Measurements from ENCODE around the gene RAB1A. TPM values are rescaled to one million over a fixed set of nuclear protein-coding genes. Genes with fewer than 3 reads are reported as not detected.

Gene RAB1A
- total and polyA plus RNA-seq, 2 of the 13 experiments (the other 11 are each of a cell fraction or from before 2014, with no cell fraction given) = 206 to 226 TPM

- no peaks in the 10 kb centered on the region for H3K9me3 ChIP-seq (ENCODE audit: low read length)
- ATAC-seq = no peak
- peaks cover 79% of the 10 kb centered on the region for H3K4me1 ChIP-seq (ENCODE audit: insufficient read depth, low read length)
- CTCF ChIA-PET (ENCODE audit: low intra/inter-chr PET ratio, low total read pairs) = no interaction called here
- peak overlapping the region; percentile 78 to 88 (median 83); a peak in 5 of 6 replicates for H3K4me3 ChIP-seq (replicated peaks in 1 of 3; ENCODE audit: insufficient read depth in 1 of 3, low read depth in 2 of 3, low read length in 3 of 3)
- H3K79me2 ChIP-seq (ENCODE audit: insufficient read depth, low read length) = peaks cover 54% of the 10 kb centered on the region
- peak overlapping the region; percentile 78 for H3K9ac ChIP-seq (ENCODE audit: insufficient read depth, low read depth, low read length)
- 63% methylated on average over 6 of the region's 6 CpGs for WGBS (ENCODE audit: low lambda C conversion rate)
- FAIRE-seq = peak; percentile 74
- H3K27me3 ChIP-seq (ENCODE audit: control insufficient read depth in 1 of 2, insufficient read depth in 2 of 2, low read length in 2 of 2) = no peaks in the 10 kb centered on the region; a peak in 1 of 5 replicates
- intact Hi-C loops (cut with micrococcal nuclease; ENCODE audit: unreplicated experiment) = loop anchor here (5.0 to 10.0 kb wide), 2 partner anchors 75 to 517 kb away; partner anchors contain the start of gene RAB1A
- no peaks in the 10 kb centered on the region; a peak in 1 of 5 replicates for H3K36me3 ChIP-seq (replicated peaks in 1 of 2; ENCODE audit: control insufficient read depth in 1 of 2, insufficient read depth in 2 of 2, low read length in 2 of 2)
- H3K4me2 ChIP-seq (ENCODE audit: low read depth, low read length) = peak overlapping the region; percentile 99
- POLR2A ChIA-PET = interaction anchor here (0.5 to 3.5 kb wide), 11 partner anchors 10 to 460 kb away, joined by 3 to 62 read pairs (median 11); partner anchors contain the start of genes ACTR2 and RAB1A
- peak overlapping the region; percentile 71 for H3K27ac ChIP-seq (ENCODE audit: extremely low read length, insufficient read depth, low read length)
- BruUV-seq (replicated peaks) = TSS peak; percentile 60
- in situ Hi-C loops (cut with HindIII; ENCODE audit: extremely low pct_ligation_motif_present, low pct_unique_long_range_greater_than_20kb) = loop anchor here (25.0 kb wide), 1 partner anchor 505 kb away; no protein-coding TSS in a partner anchor
- H2AFZ ChIP-seq (ENCODE audit: low read length) = no peak overlapping the region
- peak; percentile 27 for DNase-seq (ENCODE audit: low spot score)
- peaks cover 4% of the 10 kb centered on the region; the same call in 1 of the 2 replicates for H4K20me1 ChIP-seq (ENCODE audit: insufficient read depth, low read length)
- TF ChIP-seq JDP2 (CRISPR knock-in tag; IDR thresholded peaks at IDR 0.05; ENCODE audit: borderline replicate concordance) (no peak), ZBTB3 (CRISPR knock-in tag; IDR thresholded peaks at IDR 0.05; ENCODE audit: borderline replicate concordance, low read depth) (no peak), KLF11 (CRISPR knock-in tag; IDR thresholded peaks at IDR 0.05) (no peak), ZNF121 (CRISPR knock-in tag; IDR thresholded peaks at IDR 0.05) (peak; percentile 57), HNRNPK (IDR thresholded peaks at IDR 0.05; ENCODE audit: low read depth, low read length, poor library complexity, severe bottlenecking) (peak; percentile 40), LRRFIP1 (CRISPR knock-in tag; conservative IDR thresholded peaks at IDR 0.05) (no peak), TRAFD1 (CRISPR knock-in tag; IDR thresholded peaks at IDR 0.05; ENCODE audit: borderline replicate concordance) (no peak), ZFP37 (CRISPR knock-in tag; IDR thresholded peaks at IDR 0.05; ENCODE audit: borderline replicate concordance) (no peak), SP4 (CRISPR knock-in tag; IDR thresholded peaks at IDR 0.05) (no peak), PHF21A (CRISPR knock-in tag; IDR thresholded peaks at IDR 0.05) (no peak), SKIL (CRISPR knock-in tag; IDR thresholded peaks at IDR 0.05; ENCODE audit: borderline replicate concordance) (no peak), GMEB2 (CRISPR knock-in tag; IDR thresholded peaks at IDR 0.05; ENCODE audit: low read depth) (no peak)
These were observed 72.4 kb downstream of the RAB1A start for GRCh38 chr2:65057391-65058052.
